Neural crest cell (in vitro differentiated cells): ENCODE results near the gene TGM2. TPM values are rescaled to one million over a fixed set of nuclear protein-coding genes. Genes with fewer than 3 reads are reported as not detected.

Experiments
- DNase-seq: peaks from one replicate; pipeline ENCODE4 v3.0.0; 2021; ENCODE audit warnings: low read depth, mixed read lengths, low spot score
- H3K27ac Mint-ChIP-seq: one replicate; pipeline ENCODE4 v1.8.0; 2021; ENCODE audit warnings: mild to moderate bottlenecking, mixed read lengths; ENCODE audit not compliant: unreplicated experiment
- H3K27me3 Mint-ChIP-seq: 2 replicates; pipeline ENCODE4 v1.8.0; 2021; ENCODE audit warnings: low read depth, mild to moderate bottlenecking, mixed read lengths
- H3K36me3 Mint-ChIP-seq: 2 replicates; pipeline ENCODE4 v1.8.0; 2021; ENCODE audit warnings: low read depth, mild to moderate bottlenecking, mixed read lengths
- H3K4me1 Mint-ChIP-seq: 2 replicates; pipeline ENCODE4 v1.8.0; 2021; ENCODE audit warnings: mixed read lengths
- H3K4me3 Mint-ChIP-seq: one replicate; pipeline ENCODE4 v1.8.0; 2021; ENCODE audit warnings: mild to moderate bottlenecking, mixed read lengths
- H3K9me3 Mint-ChIP-seq: 2 replicates; pipeline ENCODE4 v1.8.0; 2021; ENCODE audit warnings: mixed read lengths
- total RNA-seq: library from RNA; stranded (reverse); gene quantifications from 2 replicates; pipeline ENCODE4 v1.2.1, GENCODE V29; 2021
- TF ChIP-seq, protein P1 (sequence below): fragments of 200-600 bp; sonication (generic); conservative IDR thresholded peaks from 2 replicates; pipeline ENCODE4 v1.5.0; 2021; ENCODE audit warnings: antibody characterized with exemption, mild to moderate bottlenecking

The TGM2 gene
- total RNA-seq, 1 donor from 2014 or later, result 1.4 TPM

DNA sequence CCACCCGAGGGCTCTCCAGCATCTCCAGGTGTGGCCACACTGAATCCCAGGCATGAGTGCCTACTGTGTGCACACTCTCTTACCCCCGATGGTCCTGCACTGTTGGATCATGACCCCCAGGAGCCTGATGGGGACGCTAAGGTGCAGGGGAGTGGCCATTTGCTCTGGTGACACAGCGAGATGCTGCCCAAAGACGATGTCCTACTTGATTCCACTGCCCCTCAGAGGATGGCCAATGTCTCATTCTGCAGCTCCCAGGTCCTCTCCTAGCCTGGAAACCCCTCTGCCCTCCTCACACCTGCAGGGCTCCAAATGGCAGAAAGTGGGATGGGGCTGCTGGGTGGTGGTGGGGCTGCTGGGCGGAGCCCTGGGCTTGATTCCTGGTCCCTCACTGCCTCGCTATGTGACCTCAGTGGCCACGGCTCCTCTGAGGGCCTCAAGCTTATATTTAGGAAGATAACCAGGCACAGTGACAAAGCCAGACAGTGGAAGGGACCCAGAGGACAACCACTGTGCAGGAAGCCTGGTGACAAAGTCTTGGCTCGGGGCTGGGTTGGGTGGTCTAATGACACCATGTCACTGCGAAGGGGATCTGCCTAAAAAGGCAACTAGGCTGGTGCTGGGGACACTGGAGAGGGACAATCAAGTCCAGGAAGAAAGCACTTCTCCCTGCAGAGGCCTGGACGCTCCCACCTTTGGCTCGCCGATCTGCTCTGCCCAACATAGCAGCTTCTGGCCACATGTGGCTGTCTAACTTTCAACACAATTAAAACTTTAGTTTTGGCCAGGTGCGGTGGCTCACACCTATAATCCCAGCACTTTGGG is 28.4 kb downstream of the TGM2 start:
- no peak overlapping the region for H3K27ac Mint-ChIP-seq
- no peaks in the 10 kb centered on the region for H3K27me3 Mint-ChIP-seq
- DNase-seq, result no peak
- no peak overlapping the region for H3K4me3 Mint-ChIP-seq
- TF ChIP-seq, protein P1, sequence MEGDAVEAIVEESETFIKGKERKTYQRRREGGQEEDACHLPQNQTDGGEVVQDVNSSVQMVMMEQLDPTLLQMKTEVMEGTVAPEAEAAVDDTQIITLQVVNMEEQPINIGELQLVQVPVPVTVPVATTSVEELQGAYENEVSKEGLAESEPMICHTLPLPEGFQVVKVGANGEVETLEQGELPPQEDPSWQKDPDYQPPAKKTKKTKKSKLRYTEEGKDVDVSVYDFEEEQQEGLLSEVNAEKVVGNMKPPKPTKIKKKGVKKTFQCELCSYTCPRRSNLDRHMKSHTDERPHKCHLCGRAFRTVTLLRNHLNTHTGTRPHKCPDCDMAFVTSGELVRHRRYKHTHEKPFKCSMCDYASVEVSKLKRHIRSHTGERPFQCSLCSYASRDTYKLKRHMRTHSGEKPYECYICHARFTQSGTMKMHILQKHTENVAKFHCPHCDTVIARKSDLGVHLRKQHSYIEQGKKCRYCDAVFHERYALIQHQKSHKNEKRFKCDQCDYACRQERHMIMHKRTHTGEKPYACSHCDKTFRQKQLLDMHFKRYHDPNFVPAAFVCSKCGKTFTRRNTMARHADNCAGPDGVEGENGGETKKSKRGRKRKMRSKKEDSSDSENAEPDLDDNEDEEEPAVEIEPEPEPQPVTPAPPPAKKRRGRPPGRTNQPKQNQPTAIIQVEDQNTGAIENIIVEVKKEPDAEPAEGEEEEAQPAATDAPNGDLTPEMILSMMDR, result no peak
- H3K4me1 Mint-ChIP-seq, result peaks cover 47% of the 10 kb centered on the region
- H3K36me3 Mint-ChIP-seq, result no peaks in the 10 kb centered on the region
- no peaks in the 10 kb centered on the region for H3K9me3 Mint-ChIP-seq

DNA sequence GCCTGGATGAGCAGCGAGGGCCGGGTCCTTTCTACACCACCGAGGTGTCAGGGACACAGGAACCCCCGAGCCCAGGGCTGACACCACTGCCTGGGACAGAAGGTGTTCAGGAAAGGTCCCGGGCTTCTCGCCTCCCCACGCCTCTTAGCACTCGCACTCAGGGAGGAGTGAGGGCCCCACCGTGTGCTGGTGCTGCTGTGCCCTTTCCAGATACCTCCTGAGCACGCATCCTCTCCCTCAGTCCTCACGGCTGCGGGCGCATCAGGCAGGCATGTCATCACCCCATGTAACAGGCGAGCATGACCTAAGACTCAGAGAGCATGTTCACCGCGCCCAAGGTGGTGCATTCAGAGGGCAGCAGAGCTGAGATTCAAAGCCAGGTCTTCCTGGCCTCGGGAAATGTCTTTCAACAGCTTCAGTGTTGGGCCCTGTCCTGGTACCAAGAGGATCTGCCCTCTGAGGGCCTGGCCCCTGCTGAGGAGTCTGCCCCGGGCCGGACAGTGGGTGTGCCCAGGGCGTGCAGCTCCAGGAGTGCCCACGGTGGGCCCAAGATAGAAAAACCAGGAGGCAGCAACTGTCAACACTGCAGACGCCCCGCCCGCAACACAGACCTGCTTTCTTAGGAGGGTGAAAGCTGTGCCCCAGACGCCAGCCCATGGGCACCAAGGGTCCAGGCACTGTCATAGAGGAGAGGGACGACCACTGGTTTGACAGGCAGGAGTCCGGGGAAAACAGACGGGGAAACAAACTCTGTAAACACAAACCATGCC is 29.2 kb downstream of the TGM2 start:
- H3K9me3 Mint-ChIP-seq, result no peaks in the 10 kb centered on the region

DNA sequence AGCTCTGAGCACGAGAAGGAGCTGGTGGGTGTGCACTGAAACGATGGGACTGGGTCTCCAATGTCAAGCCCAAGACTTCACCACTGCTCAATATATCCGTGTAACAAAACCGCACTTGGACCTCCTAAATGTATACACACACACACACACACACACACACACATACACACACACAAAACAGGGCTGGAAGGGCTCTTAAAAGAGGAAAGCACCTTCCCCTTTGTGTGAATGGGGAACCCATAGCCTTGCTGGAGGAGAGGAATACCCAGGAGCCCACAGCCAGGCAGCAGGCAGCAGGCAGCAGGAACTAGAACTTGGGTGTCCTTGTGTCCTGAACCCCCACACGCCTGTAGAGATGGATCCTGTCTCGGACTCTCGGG is 29.8 kb downstream of the TGM2 start:
- TF ChIP-seq, protein P1, result no peak
- H3K4me1 Mint-ChIP-seq, result peaks cover 43% of the 10 kb centered on the region
- H3K36me3 Mint-ChIP-seq, result no peaks in the 10 kb centered on the region
- H3K27me3 Mint-ChIP-seq, result no peaks in the 10 kb centered on the region
- no peaks in the 10 kb centered on the region for H3K9me3 Mint-ChIP-seq
- DNase-seq, result no peak
- H3K4me3 Mint-ChIP-seq, result no peak overlapping the region
- H3K27ac Mint-ChIP-seq, result no peak overlapping the region

More for the DNA sequence above, 29.2 kb downstream of the TGM2 start:
- TF ChIP-seq, protein P1, result no peak
- no peaks in the 10 kb centered on the region for H3K36me3 Mint-ChIP-seq
- H3K27ac Mint-ChIP-seq, result no peak overlapping the region
- H3K27me3 Mint-ChIP-seq, result no peaks in the 10 kb centered on the region
- no peak for DNase-seq
- H3K4me3 Mint-ChIP-seq, result no peak overlapping the region
- peaks cover 43% of the 10 kb centered on the region for H3K4me1 Mint-ChIP-seq

DNA sequence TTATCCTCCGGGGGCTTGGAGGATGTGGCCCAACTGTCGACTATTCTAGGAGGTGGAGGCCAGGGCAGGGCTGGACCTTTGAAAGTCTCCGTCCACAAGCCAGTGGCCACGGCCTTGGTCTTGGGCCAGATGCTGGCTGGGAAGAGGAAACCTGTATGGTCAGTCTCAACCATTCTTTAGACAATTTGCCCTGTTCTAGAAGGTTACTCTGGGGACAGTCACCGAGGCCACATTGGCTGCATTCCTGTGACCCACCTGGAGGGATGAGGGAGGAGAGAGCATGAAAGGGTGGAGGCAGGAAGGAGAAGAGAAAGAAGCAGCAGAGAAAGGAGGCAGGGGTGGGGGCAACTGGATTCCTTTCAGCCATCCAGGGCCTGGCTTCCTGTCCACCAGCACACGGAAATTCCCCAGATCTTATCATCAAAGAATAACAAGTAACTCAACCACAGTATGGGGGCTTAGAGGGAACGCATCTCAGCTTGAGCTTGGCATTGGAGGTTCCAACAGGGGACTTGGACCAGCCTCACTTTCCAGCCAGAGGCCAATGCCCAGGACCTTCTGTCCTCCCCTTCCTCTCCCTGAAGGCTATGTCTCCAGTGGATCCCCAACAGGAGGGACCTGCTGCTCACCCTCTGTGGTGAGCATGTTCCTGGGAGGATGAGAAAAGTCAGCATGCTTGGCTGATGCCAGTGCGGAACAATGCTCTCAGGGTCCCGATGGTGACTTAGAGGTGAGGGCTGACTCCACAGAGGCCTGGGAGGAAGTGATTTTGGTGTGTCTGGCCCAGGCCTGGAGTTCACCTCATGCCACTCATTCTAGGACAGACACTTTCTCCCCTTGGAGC is 30.4 kb downstream of the TGM2 start:
- no peaks in the 10 kb centered on the region for H3K36me3 Mint-ChIP-seq
- no peak overlapping the region for H3K4me3 Mint-ChIP-seq
- no peaks in the 10 kb centered on the region for H3K9me3 Mint-ChIP-seq
- H3K27me3 Mint-ChIP-seq, result no peaks in the 10 kb centered on the region
- H3K4me1 Mint-ChIP-seq, result peaks cover 38% of the 10 kb centered on the region
- H3K27ac Mint-ChIP-seq, result no peak overlapping the region
- DNase-seq, result no peak
- TF ChIP-seq, protein P1, result no peak

DNA sequence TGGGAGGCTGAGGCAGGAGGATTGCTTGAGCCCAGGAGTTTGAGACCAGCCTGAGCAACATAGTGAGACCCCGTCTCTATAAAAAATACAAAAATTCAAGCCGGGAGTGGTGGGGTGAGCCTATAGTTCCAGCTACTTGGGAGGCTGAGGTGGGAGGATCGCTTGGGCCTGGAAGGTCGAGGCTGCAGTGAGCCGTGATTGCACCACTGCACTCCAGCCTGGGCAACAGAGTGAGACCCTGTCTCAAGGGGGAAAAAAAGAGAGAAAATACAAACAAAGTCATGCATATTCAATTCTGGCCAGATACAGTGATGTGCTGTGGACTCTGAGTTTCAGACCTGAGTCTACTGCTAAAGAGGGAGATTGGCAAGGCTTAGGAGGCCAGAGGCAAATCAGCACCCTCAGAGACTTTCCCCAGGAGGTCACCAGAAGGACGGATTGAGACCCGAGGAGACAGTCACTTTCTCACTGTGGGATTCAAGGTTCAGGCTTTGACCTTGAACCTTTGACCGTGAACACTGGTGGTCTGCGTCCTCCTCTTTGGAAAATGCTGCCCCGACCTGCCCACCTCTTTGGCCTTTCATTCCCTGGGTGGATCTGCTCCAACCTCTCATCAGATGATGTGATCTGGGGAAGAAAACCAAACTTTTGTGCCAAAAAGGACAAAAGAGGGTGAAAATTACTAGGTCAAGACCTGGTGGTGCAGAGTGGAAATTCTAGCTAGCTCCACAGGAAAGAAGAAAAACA is 31.2 kb downstream of the TGM2 start:
- Mint-ChIP-seq H3K9me3 (no peaks in the 10 kb centered on the region), H3K27ac (no peak overlapping the region), H3K4me1 (peaks cover 30% of the 10 kb centered on the region), H3K27me3 (no peaks in the 10 kb centered on the region), H3K36me3 (no peaks in the 10 kb centered on the region), H3K4me3 (no peak overlapping the region)
- TF ChIP-seq, protein P1, result no peak
- no peak for DNase-seq
